ENCODE measurements around the gene WDR35.

WDR35 gene

DNA sequence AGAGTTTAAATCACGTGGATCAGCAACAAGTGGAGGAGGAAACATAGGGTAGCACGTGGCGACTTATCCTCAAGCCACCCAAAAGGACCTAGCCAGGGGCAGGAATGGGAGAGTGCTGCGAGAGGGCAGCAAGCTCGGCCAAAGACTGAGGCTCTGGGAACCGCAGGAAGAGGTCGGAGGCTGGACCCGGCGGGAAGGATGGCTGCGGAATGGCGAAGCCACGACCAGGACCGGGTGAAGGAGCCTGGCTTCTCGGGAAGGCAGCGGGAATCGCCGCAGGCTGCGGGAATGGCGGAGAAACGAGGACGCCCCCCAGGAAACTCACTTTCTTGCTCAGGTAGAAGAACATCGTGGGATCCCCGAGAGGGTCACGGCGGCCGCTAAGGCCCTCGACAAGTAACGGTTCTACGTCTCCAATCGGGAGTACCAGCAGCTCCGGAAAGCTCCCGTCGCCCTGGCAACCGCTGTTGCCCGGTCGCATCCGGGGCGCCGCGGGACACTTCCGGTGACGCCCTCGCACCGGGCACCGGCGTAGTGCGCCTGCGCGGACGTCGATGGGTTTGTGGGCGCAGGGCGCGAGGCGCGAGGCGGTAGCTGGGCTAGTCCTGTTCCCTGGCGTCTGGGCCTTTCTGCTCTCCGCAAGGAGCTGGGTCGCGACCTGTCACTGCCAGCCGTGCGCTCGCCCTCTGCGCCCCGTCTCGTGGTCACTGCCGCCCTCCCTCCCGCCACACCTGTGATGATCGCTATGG is at the start of gene WDR35:
TSS of gene WDR35 (minus strand) at position 439 of the 749 bp plus-strand sequence. CDS start at position 349, 90 bp downstream.
- DNase-seq = peak; percentile 89 to 93

- DNase-seq = no peak
Measured at GRCh38 chr2:20037660-20038059, 47.8 kb upstream of the WDR35 start.

- DNase-seq = no peak
Measured at GRCh38 chr2:20035955-20036666, 46.2 kb upstream of the WDR35 start.

GRCh38 chr2:20034821-20035220 is 44.9 kb upstream of the WDR35 start:
- DNase-seq = no peak

DNA sequence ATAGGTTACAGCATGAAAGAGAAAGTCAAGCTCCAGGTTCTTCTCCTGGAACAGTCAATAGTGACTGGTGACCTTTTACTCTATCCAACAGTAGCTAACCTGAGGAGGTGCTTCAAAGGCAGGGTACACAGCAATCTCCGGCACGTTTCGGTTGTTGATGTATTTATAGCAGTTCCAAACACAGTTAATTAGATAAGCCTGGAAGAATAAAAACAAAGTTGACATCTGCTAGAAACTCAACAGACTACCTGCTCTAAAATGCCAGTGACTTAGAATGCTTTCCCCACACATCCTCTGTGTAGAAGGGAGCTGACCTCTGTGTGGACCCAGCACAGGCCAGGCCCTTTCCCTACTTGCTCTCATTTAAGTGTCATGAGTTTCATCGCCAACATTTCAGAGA is 44.3 kb upstream of the WDR35 start:
- no peak for DNase-seq

DNA sequence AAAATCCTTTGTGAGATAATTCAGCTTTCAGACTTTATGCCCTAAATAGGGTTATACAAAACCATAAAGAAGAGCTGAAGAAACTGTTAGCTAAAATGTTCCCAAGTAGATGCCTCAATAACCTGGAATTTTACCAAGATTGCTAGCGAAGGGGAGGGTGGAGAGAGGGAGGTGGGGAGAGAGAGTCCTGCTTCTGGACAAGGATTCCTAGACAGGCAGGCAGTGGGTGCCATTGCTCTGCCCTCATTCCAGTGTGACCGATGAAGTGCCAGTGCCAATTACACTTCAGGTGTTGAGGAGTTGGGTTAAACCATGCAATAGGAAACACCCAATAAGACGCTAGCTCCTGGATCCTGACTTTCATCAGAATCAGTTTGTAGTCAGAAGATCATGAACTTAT is 43.4 kb upstream of the WDR35 start:
- no peak for DNase-seq

DNA sequence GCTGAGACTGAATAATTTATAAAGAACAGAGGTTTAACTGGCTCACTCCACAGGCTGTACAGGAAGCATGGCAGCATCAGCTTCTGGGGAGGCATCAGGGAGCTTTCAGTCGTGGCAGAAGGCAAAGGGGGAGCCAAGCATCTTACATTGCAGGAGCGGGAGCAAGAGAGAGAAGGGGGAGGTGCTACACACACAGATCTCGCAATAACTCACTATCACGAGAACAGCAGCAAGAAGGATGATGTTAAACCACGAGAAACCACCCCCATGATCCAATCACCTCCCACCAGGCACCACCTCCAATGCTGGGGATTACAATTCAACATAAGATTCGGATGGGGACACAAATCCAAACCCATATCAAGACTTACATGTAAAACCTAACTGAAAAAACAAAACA is 40.3 kb upstream of the WDR35 start:
- no peak for DNase-seq

DNA sequence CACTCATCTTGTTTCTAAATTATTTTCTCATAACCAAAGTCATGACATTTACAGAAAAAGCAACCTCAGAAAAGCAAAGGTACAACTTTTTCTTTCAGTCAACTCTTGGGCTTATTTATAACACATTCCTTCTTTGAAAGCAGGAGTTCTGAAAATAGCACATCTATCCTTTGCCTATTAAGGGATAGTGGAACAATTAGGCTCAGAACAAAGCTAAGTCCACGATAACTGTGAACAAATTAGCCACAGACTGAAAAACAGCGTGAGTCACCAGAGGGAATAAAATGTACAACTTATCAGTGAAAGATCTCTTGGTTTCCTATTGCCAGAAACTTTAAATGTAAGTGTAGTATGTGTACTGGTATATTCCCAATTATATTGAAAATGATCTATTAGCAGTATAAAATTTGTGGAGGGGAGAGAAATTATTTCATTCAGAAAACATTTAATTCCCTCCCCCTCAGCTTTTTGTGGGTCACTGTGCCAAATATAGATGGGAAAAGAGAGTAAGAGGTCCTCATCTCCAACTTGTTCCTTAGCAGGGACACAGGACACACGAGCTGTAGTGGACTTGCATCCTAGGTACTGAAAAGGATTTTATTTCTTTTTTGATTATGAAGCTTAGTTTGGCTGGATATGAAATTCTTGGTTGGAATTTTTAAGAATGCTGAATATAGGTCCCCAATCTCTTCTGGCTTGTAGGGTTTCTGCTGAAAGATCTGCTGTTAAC is 38.0 kb upstream of the WDR35 start:
- DNase-seq = no peak

DNA sequence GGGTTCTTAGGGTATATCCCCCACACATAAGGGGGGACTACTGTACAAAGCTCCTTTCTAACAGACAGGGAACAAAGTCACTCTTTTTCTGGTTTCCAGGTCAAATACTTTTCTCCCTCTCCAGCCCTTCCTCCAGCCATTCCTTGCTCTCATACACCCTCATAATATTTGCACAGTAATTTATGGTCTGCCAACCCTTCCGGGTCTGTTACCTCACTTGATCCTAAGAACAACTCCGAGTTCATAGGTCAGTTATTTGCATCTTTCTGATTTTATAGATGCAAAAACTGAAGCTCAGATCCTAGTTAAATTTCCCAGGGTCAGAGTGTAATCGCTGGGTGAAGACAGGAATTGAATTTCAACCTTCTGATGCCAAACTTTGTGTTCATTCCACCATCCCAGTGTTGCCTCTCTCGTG is 37.4 kb upstream of the WDR35 start:
- no peak for DNase-seq

DNA sequence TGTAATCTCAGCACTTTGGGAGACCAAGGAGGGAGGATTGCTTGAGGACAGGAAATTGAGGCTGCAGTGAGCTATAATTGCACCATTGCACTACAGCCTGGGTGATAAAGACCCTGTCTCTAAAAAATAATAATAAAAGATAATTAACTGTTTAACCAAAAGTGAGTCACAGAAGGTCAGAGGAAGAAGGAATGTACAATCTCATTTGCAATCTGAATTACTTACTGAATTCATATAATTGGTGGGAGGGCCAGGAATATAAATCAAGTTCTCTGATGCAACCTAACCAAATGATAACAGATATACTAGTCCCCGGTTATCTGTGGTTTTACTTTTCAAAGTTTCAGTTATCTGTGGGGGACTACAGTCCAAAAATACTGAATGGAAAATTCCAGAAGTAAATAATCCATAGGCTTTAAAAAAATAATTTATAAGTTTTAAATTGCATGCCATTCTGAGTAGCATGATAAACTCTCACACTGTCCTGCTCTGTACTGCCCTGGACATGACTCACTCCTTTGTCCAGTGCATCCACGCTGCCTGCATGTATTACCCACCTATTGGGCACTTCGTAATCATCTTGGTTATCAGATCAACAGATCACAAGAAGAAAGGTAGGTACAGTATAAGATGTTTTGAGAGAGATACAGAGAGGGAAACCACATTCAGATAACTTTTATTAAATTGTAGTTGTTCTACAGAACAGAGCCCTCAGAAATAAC is 35.3 kb upstream of the WDR35 start:
- DNase-seq = no peak

DNA sequence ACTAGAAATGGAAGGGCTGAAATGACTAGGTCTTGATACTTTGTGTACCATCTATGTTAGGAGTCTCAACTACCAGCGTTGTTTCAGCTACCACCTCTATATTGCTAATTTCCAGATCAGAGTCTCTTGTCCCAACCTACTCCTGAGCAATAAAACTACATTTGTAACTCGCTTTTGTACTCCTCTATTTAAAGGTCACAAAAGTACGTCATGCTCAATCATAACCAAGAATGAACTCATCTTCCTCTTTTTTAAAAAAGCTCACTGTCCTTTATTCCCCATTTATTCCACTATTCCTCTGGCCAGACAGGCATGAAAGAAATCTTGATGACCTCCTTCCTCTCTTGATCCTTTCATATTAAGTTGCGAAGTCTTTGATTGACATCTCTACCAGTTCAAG is 33.8 kb upstream of the WDR35 start:
- DNase-seq = no peak

DNA sequence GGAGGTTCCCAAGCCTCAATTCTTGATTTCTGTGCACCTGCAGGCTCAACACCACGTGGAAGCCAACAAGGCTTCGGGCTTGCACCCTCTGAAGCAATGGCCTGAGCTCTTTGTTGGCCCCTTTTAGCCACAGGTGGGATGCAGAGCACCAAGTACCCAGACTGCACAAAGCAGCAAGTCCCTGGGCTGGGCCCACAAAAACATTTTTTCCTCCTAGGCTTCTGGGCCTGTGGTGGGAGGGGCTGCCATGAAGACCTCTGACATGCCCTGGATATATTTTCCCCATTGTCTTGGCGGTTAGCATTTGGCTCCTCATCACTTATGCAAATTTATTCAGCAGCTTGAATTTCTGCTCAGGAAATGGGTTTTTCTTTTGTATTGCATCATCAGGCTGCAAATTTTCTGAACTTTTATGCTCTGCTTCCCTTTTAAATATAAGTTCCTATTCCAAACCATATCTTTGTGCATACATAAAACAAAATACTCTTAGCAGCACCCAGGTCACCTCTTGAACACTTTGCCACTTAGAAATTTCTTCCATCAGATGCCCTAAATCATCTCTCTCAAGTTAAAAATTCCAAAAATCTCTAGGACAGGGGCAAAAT is 31.6 kb upstream of the WDR35 start:
- no peak for DNase-seq

DNA sequence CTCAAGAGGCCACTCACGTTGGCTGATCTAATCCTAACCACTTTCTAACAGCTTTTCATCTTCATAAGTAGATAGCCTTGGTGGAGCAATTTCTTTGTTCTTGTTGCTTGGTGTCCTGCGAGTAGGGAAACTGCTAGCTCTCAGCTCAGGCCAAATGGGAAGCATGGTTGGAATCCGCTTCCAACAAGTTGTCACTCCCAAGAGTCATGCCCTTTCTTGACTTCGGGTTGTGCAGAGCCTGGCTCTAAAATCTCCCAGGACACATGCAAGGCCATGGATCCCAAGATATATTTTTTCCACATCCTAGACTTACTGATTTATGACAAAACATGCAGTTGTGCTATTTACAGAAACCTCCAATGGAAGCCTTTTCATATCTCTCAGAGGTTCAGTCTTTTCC is 29.8 kb upstream of the WDR35 start:
- DNase-seq = no peak

DNA sequence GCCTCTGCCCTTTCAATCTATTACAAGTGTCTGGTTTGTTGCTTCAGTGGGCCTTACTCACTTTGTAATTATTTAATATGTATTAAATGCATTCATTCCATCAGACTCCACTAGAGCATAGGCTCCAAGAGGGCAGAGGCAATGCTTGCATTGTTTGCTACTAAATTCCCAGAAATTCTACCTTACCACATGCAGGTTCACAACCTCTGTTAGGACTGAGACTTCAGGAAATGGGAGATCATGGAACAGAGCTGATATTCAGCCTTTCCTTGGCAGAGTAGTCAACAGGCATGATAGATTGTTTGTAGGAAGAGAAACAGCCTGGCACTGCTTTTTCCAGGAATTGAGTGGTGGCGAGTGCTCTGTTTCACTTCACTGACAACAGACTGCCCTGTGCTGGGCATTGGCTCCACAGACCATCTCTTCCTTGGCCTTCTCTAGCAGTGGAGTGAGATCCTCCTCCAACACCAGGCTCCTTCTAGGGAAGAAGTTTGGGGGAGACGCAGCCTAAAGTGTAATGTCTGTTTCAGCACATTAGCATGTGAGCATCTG is 28.8 kb upstream of the WDR35 start:
- DNase-seq = no peak

DNA sequence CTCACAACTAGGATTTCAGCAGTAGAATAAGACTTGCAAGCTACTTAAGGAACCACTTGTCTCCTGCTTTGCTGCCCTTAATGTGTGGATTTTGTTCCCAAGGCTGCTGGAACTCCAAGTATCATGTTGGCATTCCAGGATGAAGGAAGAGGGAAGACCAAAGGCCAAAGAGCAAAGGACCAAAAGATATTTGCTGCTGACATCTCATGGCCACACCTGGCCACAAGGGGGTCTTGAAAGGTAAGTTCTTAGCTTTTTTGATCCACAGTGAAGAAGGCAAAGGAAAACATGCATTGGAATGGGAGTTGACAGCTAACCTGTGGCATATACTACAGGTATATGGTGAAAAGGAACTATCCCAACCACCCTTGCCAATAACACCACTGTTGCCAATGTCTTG is 26.4 kb upstream of the WDR35 start:
- no peak for DNase-seq

DNA sequence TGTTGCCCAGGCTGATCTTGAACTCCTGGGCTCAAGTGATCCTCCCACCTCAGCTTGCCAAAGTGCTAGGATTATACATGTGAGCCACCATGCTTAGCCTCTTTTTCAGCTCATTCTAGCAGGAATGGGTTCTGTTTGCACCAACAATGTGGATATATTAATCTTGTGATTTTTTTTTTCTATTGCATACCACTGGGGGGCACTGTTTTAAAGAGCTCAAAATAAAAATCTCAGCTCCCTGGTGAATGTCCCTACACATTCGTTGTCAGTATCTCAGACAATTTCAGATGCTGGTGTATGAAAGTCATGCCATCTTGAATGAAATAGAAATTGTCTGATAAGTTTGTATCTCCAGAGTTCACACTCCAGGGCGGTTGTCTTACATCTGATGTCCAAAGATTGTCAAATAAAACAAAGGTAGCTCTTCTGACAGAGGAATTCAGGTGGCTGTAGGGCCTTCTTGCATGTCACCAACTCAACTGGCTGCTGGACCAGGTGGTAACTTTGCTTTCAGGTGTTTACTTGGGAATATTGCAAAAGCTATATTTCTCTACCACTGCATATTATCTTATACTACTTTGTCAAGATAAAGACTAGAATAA is 25.7 kb upstream of the WDR35 start:
- DNase-seq = peak in 1 of 2 donors; percentile 48

- DNase-seq = no peak
Measured at GRCh38 chr2:20013126-20013849, 23.4 kb upstream of the WDR35 start.

DNA sequence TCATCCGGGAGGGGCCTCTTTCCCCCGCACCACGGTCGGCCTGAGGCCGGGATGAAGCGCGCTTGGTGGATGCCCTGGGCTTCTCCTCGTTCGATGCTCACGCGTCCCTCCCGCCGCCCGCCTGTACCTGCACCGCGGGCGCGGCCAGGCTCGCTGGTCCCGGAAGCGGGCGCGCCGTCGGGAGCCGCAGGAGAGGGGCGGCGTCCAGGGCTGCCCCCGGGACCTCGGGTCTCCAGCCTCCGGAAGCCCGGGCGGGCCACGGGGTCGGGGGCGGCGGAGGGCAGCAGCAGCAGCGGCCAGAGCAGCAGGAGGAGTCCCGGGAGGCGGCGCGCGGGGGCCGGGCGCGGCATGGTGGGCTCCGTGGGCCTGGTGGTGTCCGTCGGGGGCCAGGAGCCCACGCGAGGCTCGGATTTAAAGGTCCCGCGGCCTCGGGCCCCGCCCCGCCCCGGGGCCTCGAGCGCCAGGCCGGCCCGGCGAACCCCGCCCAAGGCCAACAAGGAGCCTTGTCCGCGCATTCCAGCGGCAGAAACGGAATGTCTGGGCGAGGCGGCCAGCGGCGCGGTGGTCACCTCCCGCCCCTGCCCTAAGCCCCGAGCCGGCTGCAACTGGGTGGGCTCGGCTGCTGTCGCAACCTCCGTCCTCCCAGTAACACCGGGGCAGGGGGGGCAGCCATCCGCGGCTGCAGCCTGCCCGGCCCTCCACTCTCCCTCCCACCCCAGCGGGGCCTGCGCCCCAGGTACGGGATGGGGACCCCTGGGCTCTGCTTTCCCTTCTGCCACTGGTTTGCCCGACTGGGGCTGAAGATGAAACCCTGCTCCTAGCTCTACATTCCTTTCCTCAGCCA is 22.6 kb upstream of the WDR35 start, which contains the start of gene MATN3:
TSS of gene MATN3 (minus strand) at position 387 of the 844 bp plus-strand sequence. CDS start at position 350, 37 bp downstream.
- no peak for DNase-seq

DNA sequence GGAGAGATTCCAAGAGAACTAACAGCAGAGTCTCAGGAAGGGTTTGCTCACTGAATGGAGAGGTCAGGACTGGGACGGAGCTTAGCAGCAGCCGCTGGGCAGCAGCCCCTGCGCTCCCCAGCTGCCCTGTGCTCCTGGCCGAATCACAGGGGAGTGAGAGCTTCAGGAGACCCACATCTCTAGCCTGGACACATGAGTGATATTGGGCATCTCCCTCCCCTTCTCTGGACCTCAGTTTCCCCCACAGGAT is 22.1 kb upstream of the WDR35 start:
- DNase-seq = no peak

- DNase-seq = no peak
Measured at GRCh38 chr2:20011276-20012031, 21.5 kb upstream of the WDR35 start.
